ENCODE data around the gene ERP44.

GRCh38 chr9:100096378-100096916 is 2.4 kb downstream of the ERP44 start:
- TF ChIP-seq CTCF (IDR thresholded peaks at IDR 0.05 in 4 of 5, conservative IDR thresholded peaks at IDR 0.05 in 1 of 5) (no peak), POLR2A (IDR thresholded peaks at IDR 0.05) (no peak)
